SH-SY5Y (cell line): Measurements from ENCODE around the gene DAW1.

Experiments used
- GATA2 ChIP-seq: IDR thresholded peaks from 2 replicates; pipeline ENCODE4 v1.6.1; 2011; ENCODE audit warnings: mild to moderate bottlenecking, low read depth, low read length
- GATA3 ChIP-seq: IDR thresholded peaks from 2 replicates; pipeline ENCODE4 v1.6.1; 2011; ENCODE audit warnings: low read depth, mild to moderate bottlenecking, low read length, moderate library complexity

DNA sequence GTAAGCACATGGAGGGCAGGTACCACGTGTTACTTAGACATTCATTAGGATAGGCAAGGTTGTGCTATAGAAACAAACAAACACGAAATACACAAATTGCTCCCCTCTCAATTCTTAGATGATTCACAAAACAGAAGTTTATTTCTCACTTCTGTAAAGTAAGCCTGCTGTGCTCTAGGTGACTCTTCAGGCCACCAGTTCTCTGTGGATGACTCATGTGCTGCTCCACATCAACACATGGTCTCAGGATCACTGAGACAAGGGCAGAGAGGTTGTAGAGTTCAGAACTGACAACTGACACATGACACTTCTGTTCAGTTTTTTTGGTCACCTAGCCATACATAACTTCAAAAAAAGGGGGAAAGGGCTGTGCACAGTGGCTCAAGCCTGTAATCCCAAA lies 70.6 kb downstream of the DAW1 start:
- TF ChIP-seq GATA2: no peak
- TF ChIP-seq GATA3: no peak
